Measurements from ENCODE around the gene PRKN.

- TF ChIP-seq CTCF (IDR thresholded peaks at IDR 0.05; ENCODE audit: borderline replicate concordance, extremely low read depth, low read length, poor library complexity, severe bottlenecking) (no peak), EZH2 (IDR thresholded peaks at IDR 0.05; ENCODE audit: borderline replicate concordance, low read depth, low read length, severe bottlenecking) (no peak)
These were observed 49.5 kb upstream of the PRKN start for GRCh38 chr6:162777091-162777490.

Measured in DND-41 (cell line).